ENCODE results near the gene TTN. TPM values are rescaled to one million over a fixed set of nuclear protein-coding genes. Genes with fewer than 3 reads are reported as not detected.

Gene TTN
- polyA plus RNA-seq, 3 donors: under 0.01 to 0.12 (median 0.08) TPM

GRCh38 chr2:178650554-178650953 is 156.7 kb downstream of the TTN start:
- TF ChIP-seq CTCF (IDR thresholded peaks at IDR 0.05): no peak
- Histone ChIP-seq H3K79me2 (ENCODE audit: insufficient read depth, low read length) (no peaks in the 10 kb centered on the region), H2AFZ (ENCODE audit: insufficient read depth, low read depth, low read length, poor library complexity, severe bottlenecking) (no peak overlapping the region), H3K4me1 (ENCODE audit: control insufficient read depth in 1 of 2, insufficient read depth in 2 of 2, low read length in 2 of 2) (no peaks in the 10 kb centered on the region), H3K4me2 (replicated peaks; ENCODE audit: extremely low read depth, low read length, poor library complexity, severe bottlenecking) (no peak overlapping the region), H4K20me1 (ENCODE audit: insufficient read depth, low read length) (no peaks in the 10 kb centered on the region), H3K4me3 (replicated peaks in 1 of 3; ENCODE audit: low read depth in 2 of 3, low read length in 3 of 3) (no peak overlapping the region), H3K9ac (ENCODE audit: insufficient read depth, low read length, poor library complexity, severe bottlenecking) (no peak overlapping the region), H3K9me3 (replicated peaks in 1 of 2; ENCODE audit: control insufficient read depth in 1 of 2, insufficient read depth in 1 of 2, low read length in 2 of 2) (no peaks in the 10 kb centered on the region), H3K27me3 (ENCODE audit: control insufficient read depth in 2 of 2, insufficient read depth in 2 of 2, low read length in 2 of 2) (no peaks in the 10 kb centered on the region), H3K36me3 (replicated peaks in 1 of 2; ENCODE audit: control insufficient read depth in 1 of 2, insufficient read depth in 2 of 2, low read length in 2 of 2) (no peaks in the 10 kb centered on the region), H3K27ac (ENCODE audit: low read depth in 1 of 2, low read length in 2 of 2) (no peak overlapping the region)
- 64% methylated on average over 3 of the region's 5 CpGs for WGBS (ENCODE audit: insufficient coverage)
- peaks cover 0 to 5% (median 2%) of the 10 kb centered on the region in 3 donors for H3K27me3 Mint-ChIP-seq (ENCODE audit: low read depth in 3 of 3)
- intact Hi-C loops (cut with micrococcal nuclease): no loop called here
- H3K36me3 Mint-ChIP-seq: no peaks in the 10 kb centered on the region
- no peak overlapping the region for H3K4me3 Mint-ChIP-seq
- no peaks in the 10 kb centered on the region for H3K4me1 Mint-ChIP-seq
- no peak overlapping the region for H3K27ac Mint-ChIP-seq
- H3K9me3 Mint-ChIP-seq: peaks cover 0 to 6% (median 0%) of the 10 kb centered on the region in 7 donors
- DNase-seq: no peak

GRCh38 chr2:178644919-178645318 is 162.3 kb downstream of the TTN start:
- no peaks in the 10 kb centered on the region for H3K4me1 Mint-ChIP-seq
- peaks cover 0 to 2% (median 0%) of the 10 kb centered on the region in 3 donors for H3K27me3 Mint-ChIP-seq (ENCODE audit: low read depth in 3 of 3)
- no peak overlapping the region for H3K4me2 ChIP-seq (replicated peaks; ENCODE audit: extremely low read depth, low read length, poor library complexity, severe bottlenecking)
- no CpG with 5 or more reads among the region's 1 CpG for WGBS (ENCODE audit: insufficient coverage)
- intact Hi-C loops (cut with micrococcal nuclease): no loop called here
- H4K20me1 ChIP-seq (ENCODE audit: insufficient read depth, low read length): no peaks in the 10 kb centered on the region
- no peak overlapping the region for H2AFZ ChIP-seq (ENCODE audit: insufficient read depth, low read depth, low read length, poor library complexity, severe bottlenecking)
- H3K4me3 Mint-ChIP-seq: no peak overlapping the region
- H3K27ac ChIP-seq (ENCODE audit: low read depth in 1 of 2, low read length in 2 of 2): no peak overlapping the region
- no peak overlapping the region for H3K9ac ChIP-seq (ENCODE audit: insufficient read depth, low read length, poor library complexity, severe bottlenecking)
- H3K36me3 ChIP-seq (replicated peaks in 1 of 2; ENCODE audit: control insufficient read depth in 1 of 2, insufficient read depth in 2 of 2, low read length in 2 of 2): no peaks in the 10 kb centered on the region
- no peak overlapping the region for H3K4me3 ChIP-seq (replicated peaks in 1 of 3; ENCODE audit: low read depth in 2 of 3, low read length in 3 of 3)
- H3K79me2 ChIP-seq (ENCODE audit: insufficient read depth, low read length): no peaks in the 10 kb centered on the region
- H3K4me1 ChIP-seq (ENCODE audit: control insufficient read depth in 1 of 2, insufficient read depth in 2 of 2, low read length in 2 of 2): no peaks in the 10 kb centered on the region
- no peaks in the 10 kb centered on the region for H3K27me3 ChIP-seq (ENCODE audit: control insufficient read depth in 2 of 2, insufficient read depth in 2 of 2, low read length in 2 of 2)
- no peak for TF ChIP-seq CTCF (IDR thresholded peaks at IDR 0.05)
- H3K36me3 Mint-ChIP-seq: no peaks in the 10 kb centered on the region
- H3K9me3 ChIP-seq (replicated peaks in 1 of 2; ENCODE audit: control insufficient read depth in 1 of 2, insufficient read depth in 1 of 2, low read length in 2 of 2): no peaks in the 10 kb centered on the region
- no peak overlapping the region for H3K27ac Mint-ChIP-seq
- H3K9me3 Mint-ChIP-seq: peaks cover 0 to 7% (median 0%) of the 10 kb centered on the region in 7 donors
- DNase-seq: no peak

Data from CD14-positive monocyte (primary cell).